Mesenchymal stem cell (in vitro differentiated cells and primary cell): ENCODE data around the gene CUX1.
A peak's percentile ranks its signal among the peaks of the same experiment; 100 is the strongest.
"Not testable (repeated sequence)": the region's sequence is repeated elsewhere in the genome, so short reads cannot be mapped to it uniquely, and the experiment has no call there.

Experiments used
- DNase-seq: peaks from one replicate; pipeline ENCODE4 v3.0.0-alpha.2; 2013
- H2AFZ ChIP-seq: one replicate; pipeline ENCODE4 v1.6.1; 2013; ENCODE audit warnings: low read depth, mild to moderate bottlenecking, control low read depth, inconsistent platforms, low read length, moderate library complexity
- H2AK5ac ChIP-seq: 2 replicates; pipeline ENCODE4 v1.6.1; 2013; ENCODE audit warnings: low read length, moderate library complexity, mild to moderate bottlenecking, inconsistent platforms; ENCODE audit not compliant: severe bottlenecking
- H2BK120ac ChIP-seq: one replicate; pipeline ENCODE4 v1.6.1; 2013; ENCODE audit warnings: low read depth, mild to moderate bottlenecking, inconsistent platforms, low read length, moderate library complexity
- H2BK12ac ChIP-seq, 2 experiments: one replicate each; pipeline ENCODE4 v1.6.1; 2013; ENCODE audit warnings: inconsistent platforms in 2 of 2, low read length in 2 of 2, mild to moderate bottlenecking in 2 of 2, moderate library complexity in 2 of 2, control low read depth in 1 of 2
- H2BK15ac ChIP-seq: one replicate; pipeline ENCODE4 v1.6.1; 2013; ENCODE audit warnings: mild to moderate bottlenecking, low read depth, inconsistent platforms; ENCODE audit not compliant: poor library complexity, severe bottlenecking
- H2BK5ac ChIP-seq: 2 replicates; pipeline ENCODE4 v1.6.1; 2013; ENCODE audit warnings: low read depth, mild to moderate bottlenecking, low read length, control low read depth, inconsistent platforms; ENCODE audit not compliant: poor library complexity, severe bottlenecking
- H3K14ac ChIP-seq, 2 experiments: one replicate each; pipeline ENCODE4 v1.6.1; 2013; ENCODE audit warnings: inconsistent platforms in 2 of 2, low read length in 2 of 2, control low read depth in 1 of 2, mild to moderate bottlenecking in 1 of 2, moderate library complexity in 1 of 2
- H3K18ac ChIP-seq, 2 experiments: one replicate each; pipeline ENCODE4 v1.6.1; 2013; ENCODE audit warnings: inconsistent platforms in 2 of 2, low read length in 2 of 2, control low read depth in 1 of 2, low read depth in 1 of 2, mild to moderate bottlenecking in 1 of 2
- H3K23ac ChIP-seq, 2 experiments: one replicate each; pipeline ENCODE4 v1.6.1; 2013; ENCODE audit warnings: inconsistent platforms in 2 of 2, low read length in 2 of 2, mild to moderate bottlenecking in 2 of 2, moderate library complexity in 2 of 2, control low read depth in 1 of 2
- H3K27ac ChIP-seq: 2 replicates; pipeline ENCODE4 v1.5.1; 2013; ENCODE audit warnings: mild to moderate bottlenecking, moderate library complexity, low read length, control low read depth, inconsistent platforms; ENCODE audit not compliant: poor library complexity, severe bottlenecking
- H3K27me3 ChIP-seq, 2 experiments: 2 replicates each; pipeline versions ENCODE4 v1.6.1 to v1.7.0; 2013; ENCODE audit warnings: low read length in 2 of 2, mild to moderate bottlenecking in 2 of 2, moderate library complexity in 2 of 2, control low read depth in 1 of 2, inconsistent platforms in 1 of 2; ENCODE audit not compliant: control insufficient read depth in 1 of 2, insufficient read depth in 1 of 2
- H3K36me3 ChIP-seq, 2 experiments: 2 replicates each; pipeline versions ENCODE4 v1.6.1 to v1.7.0; 2013; ENCODE audit warnings: low read length in 2 of 2, control low read depth in 1 of 2, inconsistent platforms in 1 of 2, low read depth in 1 of 2, mild to moderate bottlenecking in 1 of 2; ENCODE audit not compliant: insufficient read depth in 2 of 2, control insufficient read depth in 1 of 2
- H3K4ac ChIP-seq, 2 experiments: one replicate each; pipeline ENCODE4 v1.6.1; 2013; ENCODE audit warnings: inconsistent platforms in 2 of 2, low read length in 2 of 2, mild to moderate bottlenecking in 2 of 2, moderate library complexity in 2 of 2, control low read depth in 1 of 2, low read depth in 1 of 2
- H3K4me1 ChIP-seq: 2 replicates; pipeline ENCODE4 v1.6.1; 2013; ENCODE audit warnings: low read depth, low read length, control low read depth; ENCODE audit not compliant: control insufficient read depth, insufficient read depth
- H3K4me2 ChIP-seq: 2 replicates; pipeline ENCODE4 v1.6.1; 2013; ENCODE audit warnings: low read length, mild to moderate bottlenecking, inconsistent platforms; ENCODE audit not compliant: poor library complexity, severe bottlenecking
- H3K4me3 ChIP-seq, 2 experiments: 2 replicates each; pipeline versions ENCODE4 v1.5.1 to v1.7.0; 2013; ENCODE audit warnings: low read length in 2 of 2, mild to moderate bottlenecking in 2 of 2, control low read depth in 1 of 2, low read depth in 1 of 2; ENCODE audit not compliant: insufficient read depth in 1 of 2
- H3K79me1 ChIP-seq: replicated peaks from 2 replicates; pipeline ENCODE4 v1.6.1; 2013; ENCODE audit warnings: mild to moderate bottlenecking, control low read depth, low read length, inconsistent platforms; ENCODE audit not compliant: poor library complexity, severe bottlenecking
- H3K9ac ChIP-seq: 2 replicates; pipeline ENCODE4 v1.7.0; 2013; ENCODE audit warnings: mild to moderate bottlenecking, low read length, moderate library complexity
- H3K9me3 ChIP-seq: 2 replicates; pipeline ENCODE4 v1.7.0; 2013; ENCODE audit warnings: mild to moderate bottlenecking, low read length; ENCODE audit not compliant: control insufficient read depth
- H4K8ac ChIP-seq: one replicate; pipeline ENCODE4 v1.6.1; 2013; ENCODE audit warnings: inconsistent platforms, mild to moderate bottlenecking, low read length, moderate library complexity
- H4K91ac ChIP-seq: one replicate; pipeline ENCODE4 v1.6.1; 2013; ENCODE audit warnings: mild to moderate bottlenecking, low read length, inconsistent platforms
- WGBS: methylation state at CpG from one replicate; pipeline ENCODE4 v1.1.7; 2013; ENCODE audit warnings: mixed read lengths; 5-methylcytosine and 5-hydroxymethylcytosine counted together

CUX1 gene

GRCh38 chr7:102009628-102010027 lies 192.2 kb downstream of the CUX1 start:
- Histone ChIP-seq H3K4ac (no peak overlapping the region), H2AK5ac (no peak overlapping the region), H3K36me3 (peaks cover 3 to 4% of the 10 kb centered on the region in 2 experiments), H3K27me3 (no peaks in the 10 kb centered on the region), H2BK12ac (no peak overlapping the region), H3K14ac (no peak overlapping the region), H3K23ac (no peak overlapping the region), H2BK5ac (no peak overlapping the region), H3K18ac (no peak overlapping the region), H3K4me2 (no peak overlapping the region), H3K9ac (no peak overlapping the region), H3K4me1 (peaks cover 23% of the 10 kb centered on the region), H3K9me3 (no peaks in the 10 kb centered on the region), H3K79me1 (peaks cover 40% of the 10 kb centered on the region), H2BK15ac (no peak overlapping the region), H2BK120ac (no peak overlapping the region), H3K4me3 (no peak overlapping the region), H2AFZ (no peak overlapping the region), H4K91ac (no peak overlapping the region), H4K8ac (no peak overlapping the region), H3K27ac (peak overlapping the region; percentile 43)
- peak; percentile 14 for DNase-seq
- 75% methylated on average over 5 of the region's 5 CpGs for WGBS

GRCh38 chr7:102012112-102012830 lies 194.8 kb downstream of the CUX1 start:
- Histone ChIP-seq H3K4me1 (peaks cover 15% of the 10 kb centered on the region), H3K79me1 (peaks cover 33% of the 10 kb centered on the region)
- H3K27ac ChIP-seq, H3K4ac ChIP-seq, H2BK5ac ChIP-seq, H2BK15ac ChIP-seq, H3K36me3 ChIP-seq, H3K14ac ChIP-seq, H3K4me3 ChIP-seq, H3K4me2 ChIP-seq, H3K9me3 ChIP-seq, H3K23ac ChIP-seq, H3K27me3 ChIP-seq, H2AFZ ChIP-seq, H4K8ac ChIP-seq, H2AK5ac ChIP-seq, H3K9ac ChIP-seq, DNase-seq, H2BK120ac ChIP-seq, H2BK12ac ChIP-seq, H4K91ac ChIP-seq, H3K18ac ChIP-seq: not testable (repeated sequence)
- WGBS: 93% methylated on average over 13 of the region's 13 CpGs

- Histone ChIP-seq H2AFZ (no peak overlapping the region), H3K4me1 (peaks cover 15% of the 10 kb centered on the region), H3K27me3 (no peaks in the 10 kb centered on the region), H3K36me3 (peaks cover 0 to 4% of the 10 kb centered on the region in 2 experiments), H3K79me1 (peaks cover 30% of the 10 kb centered on the region), H2AK5ac (no peak overlapping the region), H3K4ac (no peak overlapping the region), H2BK5ac (no peak overlapping the region), H3K18ac (no peak overlapping the region), H3K4me2 (no peak overlapping the region), H3K23ac (no peak overlapping the region), H3K27ac (no peak overlapping the region), H3K9me3 (no peaks in the 10 kb centered on the region), H2BK15ac (no peak overlapping the region), H2BK12ac (no peak overlapping the region), H4K91ac (no peak overlapping the region), H3K9ac (no peak overlapping the region), H2BK120ac (no peak overlapping the region), H3K14ac (no peak overlapping the region), H4K8ac (no peak overlapping the region), H3K4me3 (no peak overlapping the region)
- no peak for DNase-seq
- 90% methylated on average over 8 of the region's 9 CpGs for WGBS
Observed at GRCh38 chr7:102012941-102013461, 195.6 kb downstream of the CUX1 start.

- 98% methylated on average over 9 of the region's 12 CpGs for WGBS
- Histone ChIP-seq H3K14ac (no peak overlapping the region), H2BK120ac (no peak overlapping the region), H2BK5ac (no peak overlapping the region), H4K91ac (no peak overlapping the region), H3K79me1 (peaks cover 29% of the 10 kb centered on the region), H3K9ac (no peak overlapping the region), H3K18ac (no peak overlapping the region), H3K9me3 (no peaks in the 10 kb centered on the region), H2AFZ (no peak overlapping the region), H3K4me3 (no peak overlapping the region), H3K4me1 (peaks cover under 1% of the 10 kb centered on the region), H2BK15ac (no peak overlapping the region), H3K4me2 (no peak overlapping the region), H2BK12ac (no peak overlapping the region), H3K4ac (no peak overlapping the region), H4K8ac (no peak overlapping the region), H2AK5ac (no peak overlapping the region), H3K27ac (no peak overlapping the region), H3K27me3 (no peaks in the 10 kb centered on the region), H3K23ac (no peak overlapping the region), H3K36me3 (peaks cover 3 to 4% of the 10 kb centered on the region in 2 experiments)
- no peak for DNase-seq
Observed at GRCh38 chr7:102018876-102019275, 201.4 kb downstream of the CUX1 start.
